Measurements from ENCODE around the gene GSG1L.
"Not testable (repeated sequence)": the region's sequence is repeated elsewhere in the genome, so short reads cannot be mapped to it uniquely, and the experiment has no call there.

GSG1L gene

DNA sequence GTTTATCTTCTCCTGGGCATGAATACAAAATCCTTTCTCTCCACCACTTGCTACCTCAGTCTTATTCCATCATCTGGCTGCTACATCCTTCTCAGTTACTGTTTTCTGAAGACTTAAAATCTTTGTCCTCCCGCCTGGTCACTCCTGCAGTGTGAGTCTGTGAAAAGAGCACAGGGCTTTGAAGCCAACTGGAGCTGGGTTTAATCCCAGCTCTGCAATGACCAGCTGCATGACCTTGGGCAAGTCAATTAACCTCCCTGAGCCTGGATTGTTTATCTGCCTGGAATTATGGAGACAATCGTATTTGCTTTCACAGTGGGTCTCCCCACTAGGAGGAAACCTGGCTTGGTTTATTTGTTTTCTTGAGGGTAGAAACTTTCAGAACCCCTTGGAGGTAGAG is 183.2 kb downstream of the GSG1L start:
- no peak for TF ChIP-seq POLR2A (IDR thresholded peaks at IDR 0.05; ENCODE audit: extremely low read depth, insufficient read length)
- no peak for TF ChIP-seq CTCF (IDR thresholded peaks at IDR 0.05; ENCODE audit: low read depth, low read length)
- TF ChIP-seq MYC (IDR thresholded peaks at IDR 0.05; ENCODE audit: low read depth, low read length): no peak
- no peak for TF ChIP-seq MAX (IDR thresholded peaks at IDR 0.05; ENCODE audit: low read depth, low read length)
- no peak for DNase-seq (ENCODE audit: low read depth)
- no peak overlapping the region for H3K4me3 ChIP-seq (ENCODE audit: low read depth, low read length)

- no peak for DNase-seq (ENCODE audit: low read depth)
- TF ChIP-seq CTCF (IDR thresholded peaks at IDR 0.05; ENCODE audit: low read depth, low read length) (no peak), MYC (IDR thresholded peaks at IDR 0.05; ENCODE audit: low read depth, low read length) (no peak), POLR2A (IDR thresholded peaks at IDR 0.05; ENCODE audit: extremely low read depth, insufficient read length) (no peak), MAX (IDR thresholded peaks at IDR 0.05; ENCODE audit: low read depth, low read length) (no peak)
- no peak overlapping the region for H3K4me3 ChIP-seq (ENCODE audit: low read depth, low read length)
Observed at GRCh38 chr16:27879601-27880247, 183.8 kb downstream of the GSG1L start.

DNA sequence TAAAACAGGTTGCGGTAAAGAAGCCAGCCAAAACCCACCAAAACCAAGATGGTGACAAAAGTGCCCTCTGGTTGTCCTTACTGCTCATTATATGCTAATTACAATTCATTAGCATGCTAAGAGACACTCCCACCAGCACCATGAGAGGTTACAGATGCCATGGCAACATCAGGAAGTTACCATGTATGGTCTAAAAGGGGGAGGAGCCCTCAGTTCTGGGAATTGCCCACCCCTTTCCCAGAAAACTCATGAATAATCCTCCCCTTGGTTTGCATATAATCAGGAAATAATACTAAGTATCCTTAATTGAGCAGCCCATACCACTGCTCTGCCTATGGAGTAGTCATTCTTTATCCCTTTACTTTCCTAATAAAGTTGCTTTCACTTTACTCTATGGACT is 190.9 kb downstream of the GSG1L start:
- H3K4me3 ChIP-seq (ENCODE audit: low read depth, low read length); DNase-seq (ENCODE audit: low read depth): not testable (repeated sequence)

DNA sequence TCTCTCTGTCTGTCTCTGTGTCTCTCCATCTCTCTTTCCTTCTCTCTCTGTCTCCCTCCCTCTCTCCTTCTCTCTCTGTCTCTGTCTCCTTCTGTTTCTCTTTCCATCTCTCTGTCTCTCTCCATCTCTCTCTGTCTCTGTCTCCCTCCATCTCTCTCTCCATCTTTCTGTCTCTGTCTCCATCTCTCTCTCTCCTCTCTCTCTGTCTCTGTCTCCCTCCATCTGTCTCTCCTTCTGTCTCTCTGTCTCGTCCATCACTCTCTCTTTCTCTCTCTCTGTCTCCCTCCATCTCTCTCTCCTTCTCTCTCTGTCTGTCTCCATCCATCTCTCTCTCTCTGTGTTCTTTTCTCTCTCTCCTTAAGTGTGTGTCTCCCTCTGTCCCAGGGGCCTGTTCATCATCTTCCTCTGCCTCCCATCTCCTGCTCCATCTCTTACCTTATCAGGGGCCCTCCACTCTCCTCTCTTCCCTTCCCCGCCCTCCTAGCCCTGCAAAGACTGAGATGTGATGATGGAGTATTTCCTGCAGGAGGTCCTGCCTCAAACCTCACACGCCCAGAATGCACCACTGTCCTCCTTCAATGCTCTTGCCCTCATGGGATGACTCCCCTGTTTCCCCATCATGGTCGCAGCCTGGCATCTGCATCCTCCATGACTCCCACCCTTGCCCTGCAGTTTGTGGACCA is 193.3 kb downstream of the GSG1L start:
- no peak for TF ChIP-seq MYC (IDR thresholded peaks at IDR 0.05; ENCODE audit: low read depth, low read length)
- no peak for TF ChIP-seq MAX (IDR thresholded peaks at IDR 0.05; ENCODE audit: low read depth, low read length)
- TF ChIP-seq POLR2A (IDR thresholded peaks at IDR 0.05; ENCODE audit: extremely low read depth, insufficient read length): no peak
- no peak for TF ChIP-seq CTCF (IDR thresholded peaks at IDR 0.05; ENCODE audit: low read depth, low read length)
- peak; percentile 5 for DNase-seq (ENCODE audit: low read depth)
- H3K4me3 ChIP-seq (ENCODE audit: low read depth, low read length): no peak overlapping the region

- no peak overlapping the region for H3K4me3 ChIP-seq (ENCODE audit: low read depth, low read length)
Observed at GRCh38 chr16:27869411-27869810, 194.1 kb downstream of the GSG1L start.

More at GRCh38 chr16:27869411-27869810, 194.1 kb downstream of the GSG1L start:
- no peak for TF ChIP-seq MAX (IDR thresholded peaks at IDR 0.05; ENCODE audit: low read depth, low read length)
- TF ChIP-seq CTCF (IDR thresholded peaks at IDR 0.05; ENCODE audit: low read depth, low read length): no peak
- TF ChIP-seq POLR2A (IDR thresholded peaks at IDR 0.05; ENCODE audit: extremely low read depth, insufficient read length): no peak
- no peak for TF ChIP-seq MYC (IDR thresholded peaks at IDR 0.05; ENCODE audit: low read depth, low read length)
- no peak for DNase-seq (ENCODE audit: low read depth)

All from NB4 (cell line).